Measurements from ENCODE around the gene SMO. TPM values are rescaled to one million over a fixed set of nuclear protein-coding genes. Genes with fewer than 3 reads are reported as not detected.
"Not testable (repeated sequence)": the region's sequence is repeated elsewhere in the genome, so short reads cannot be mapped to it uniquely, and the experiment has no call there.

Gene SMO
- total RNA-seq, 1 experiment from 2014 or later = 28.6 TPM

- no peak for DNase-seq (ENCODE audit: low spot score)
Observed at GRCh38 chr7:129231666-129232065, 43.2 kb downstream of the SMO start.

- DNase-seq (ENCODE audit: low spot score) = no peak
Observed at GRCh38 chr7:129238546-129238945, 50.1 kb downstream of the SMO start.

GRCh38 chr7:129240119-129240820 lies 51.8 kb downstream of the SMO start:
- DNase-seq (ENCODE audit: low spot score) = no peak

- DNase-seq (ENCODE audit: low spot score) = no peak
Observed at GRCh38 chr7:129244220-129244619, 55.8 kb downstream of the SMO start.

GRCh38 chr7:129245533-129245932 lies 57.1 kb downstream of the SMO start:
- DNase-seq (ENCODE audit: low spot score) = no peak

- DNase-seq (ENCODE audit: low spot score) = no peak
Observed at GRCh38 chr7:129247087-129247486, 58.7 kb downstream of the SMO start.

GRCh38 chr7:129252128-129252527 lies 63.7 kb downstream of the SMO start:
- no peak for DNase-seq (ENCODE audit: low spot score)

- DNase-seq (ENCODE audit: low spot score) = not testable (repeated sequence)
Observed at GRCh38 chr7:129252603-129253002, 64.2 kb downstream of the SMO start.

GRCh38 chr7:129255800-129256199 lies 67.4 kb downstream of the SMO start:
- no peak for DNase-seq (ENCODE audit: low spot score)

GRCh38 chr7:129256221-129256620 lies 67.8 kb downstream of the SMO start:
- no peak for DNase-seq (ENCODE audit: low spot score)

GRCh38 chr7:129257168-129257567 lies 68.7 kb downstream of the SMO start:
- DNase-seq (ENCODE audit: low spot score) = no peak

- no peak for DNase-seq (ENCODE audit: low spot score)
Observed at GRCh38 chr7:129258649-129259389, 70.4 kb downstream of the SMO start.

GRCh38 chr7:129262324-129262723 lies 73.9 kb downstream of the SMO start:
- DNase-seq (ENCODE audit: low spot score) = no peak

Other genes with a start within 250 kb of the SMO start
- gene TNPO3, start 133.5 kb upstream of the SMO start, total RNA-seq (2014; rRNA removed; shearing (Covaris generic)) = 41.6 and 44.2 TPM in 2 replicates
- 11.3 and 12.6 TPM in 2 replicates for gene TSPAN33, start 43.9 kb upstream of the SMO start, total RNA-seq (2014; rRNA removed; shearing (Covaris generic))
- gene AHCYL2, start 36.4 kb downstream of the SMO start, total RNA-seq (2014; rRNA removed; shearing (Covaris generic)) = 8.7 and 11.8 TPM in 2 replicates
- gene STRIP2, start 245.8 kb downstream of the SMO start, total RNA-seq (2014; rRNA removed; shearing (Covaris generic)) = 4.2 and 6.3 TPM in 2 replicates

Measured in A172 (cell line).